Sciatic nerve (tissue), 2 donors: ENCODE data around the gene CRYAB. TPM values are rescaled to one million over a fixed set of nuclear protein-coding genes. Genes with fewer than 3 reads are reported as not detected.
"Not testable (repeated sequence)": the region's sequence is repeated elsewhere in the genome, so short reads cannot be mapped to it uniquely, and the experiment has no call there.

Experiments used
- ATAC-seq: fragments of 200-7000 bp; cut with Tn5 transposase; one replicate; pipeline ENCODE4 v1.9.1; 2020; ENCODE audit warnings: mild to moderate bottlenecking, moderate library complexity
- DNase-seq: peaks from one replicate; pipeline ENCODE4 v3.0.0-alpha.2; 2020; ENCODE audit warnings: low spot score
- intact Hi-C: fragments of 100-400 bp; cut with DNase I; formaldehyde crosslinking; loops from one replicate; pipeline ENCODE4 v1.14.2; 2022
- total RNA-seq: library from RNA; stranded (reverse); fragmentation: NEBNext Ultra II Directional; extraction: Animal tissue kit (Norgen Biotek cat#: 25700); gene quantifications from one replicate; pipeline ENCODE4 v1.2.1, GENCODE V29; 2021
- donor health status: DM: no; HTN: no; CAD: no.
- donor health status: DM: no; HTN: no; CAD: no.

Gene CRYAB
- total RNA-seq, 1 donor from 2014 or later = 1,238 TPM

DNA sequence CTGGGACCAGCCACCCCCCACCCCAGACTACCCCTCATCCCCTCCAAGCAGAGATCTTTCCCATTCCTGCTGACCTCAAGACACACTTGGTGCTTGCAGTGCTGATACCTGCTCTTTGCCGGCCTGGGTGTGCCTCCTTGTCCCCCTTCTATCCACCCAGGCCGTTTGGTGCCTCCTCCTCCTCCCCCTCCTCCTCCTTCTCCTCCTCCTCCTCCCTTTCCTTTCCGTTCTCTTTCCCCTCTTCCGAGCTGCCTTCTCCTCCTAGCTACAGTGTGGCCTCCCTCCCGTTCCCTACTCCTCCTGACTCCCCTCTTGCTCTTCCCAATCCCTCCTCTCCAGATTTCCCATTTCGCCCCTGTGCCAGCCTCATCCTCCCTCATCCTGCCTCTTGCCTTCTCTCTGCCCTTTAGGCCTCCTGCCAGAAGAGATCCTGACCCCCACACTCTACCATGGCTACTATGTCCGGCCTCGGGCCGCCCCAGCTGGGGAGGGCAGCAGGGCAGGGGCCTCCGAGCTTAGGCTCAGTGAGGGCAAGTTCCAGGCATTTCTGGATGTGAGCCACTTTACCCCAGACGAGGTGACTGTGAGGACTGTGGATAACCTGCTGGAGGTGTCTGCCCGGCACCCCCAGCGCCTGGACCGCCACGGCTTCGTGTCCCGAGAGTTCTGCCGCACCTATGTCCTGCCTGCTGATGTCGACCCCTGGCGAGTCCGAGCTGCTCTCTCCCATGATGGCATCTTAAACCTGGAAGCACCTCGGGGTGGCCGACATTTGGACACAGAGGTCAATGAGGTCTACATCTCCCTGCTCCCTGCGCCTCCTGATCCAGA is 1.7 kb upstream of the CRYAB start:
- peak; percentile 64 for ATAC-seq
- intact Hi-C loops = no loop called here
- DNase-seq = peak; percentile 67

DNA sequence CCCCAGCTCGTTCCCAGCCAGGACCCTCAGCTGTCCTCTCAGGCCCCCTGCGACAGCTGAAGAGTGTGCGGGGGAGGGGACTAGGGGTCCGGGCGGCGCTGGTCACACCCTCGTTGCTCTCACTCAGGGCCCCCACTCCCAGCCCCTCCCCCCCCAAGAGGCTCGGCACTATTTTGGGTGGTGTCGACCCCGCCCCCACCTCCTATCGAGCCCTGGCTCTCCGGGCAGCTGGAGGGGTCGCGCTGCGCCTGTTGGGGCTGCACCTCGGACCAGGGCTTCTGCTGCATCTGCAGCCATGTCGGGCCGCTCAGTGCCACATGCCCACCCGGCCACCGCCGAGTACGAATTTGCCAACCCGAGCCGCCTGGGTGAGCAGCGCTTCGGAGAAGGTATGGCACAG is 965 bp upstream of the CRYAB start, which contains the start of gene HSPB2:
Gene HSPB2, plus strand, starts transcription at position 200 of the 400 bp plus-strand sequence. Its CDS starts 96 bp downstream, at position 296.
- ATAC-seq (peak; percentile 18), DNase-seq (peak; percentile 73)
- intact Hi-C loops = no loop called here

DNA sequence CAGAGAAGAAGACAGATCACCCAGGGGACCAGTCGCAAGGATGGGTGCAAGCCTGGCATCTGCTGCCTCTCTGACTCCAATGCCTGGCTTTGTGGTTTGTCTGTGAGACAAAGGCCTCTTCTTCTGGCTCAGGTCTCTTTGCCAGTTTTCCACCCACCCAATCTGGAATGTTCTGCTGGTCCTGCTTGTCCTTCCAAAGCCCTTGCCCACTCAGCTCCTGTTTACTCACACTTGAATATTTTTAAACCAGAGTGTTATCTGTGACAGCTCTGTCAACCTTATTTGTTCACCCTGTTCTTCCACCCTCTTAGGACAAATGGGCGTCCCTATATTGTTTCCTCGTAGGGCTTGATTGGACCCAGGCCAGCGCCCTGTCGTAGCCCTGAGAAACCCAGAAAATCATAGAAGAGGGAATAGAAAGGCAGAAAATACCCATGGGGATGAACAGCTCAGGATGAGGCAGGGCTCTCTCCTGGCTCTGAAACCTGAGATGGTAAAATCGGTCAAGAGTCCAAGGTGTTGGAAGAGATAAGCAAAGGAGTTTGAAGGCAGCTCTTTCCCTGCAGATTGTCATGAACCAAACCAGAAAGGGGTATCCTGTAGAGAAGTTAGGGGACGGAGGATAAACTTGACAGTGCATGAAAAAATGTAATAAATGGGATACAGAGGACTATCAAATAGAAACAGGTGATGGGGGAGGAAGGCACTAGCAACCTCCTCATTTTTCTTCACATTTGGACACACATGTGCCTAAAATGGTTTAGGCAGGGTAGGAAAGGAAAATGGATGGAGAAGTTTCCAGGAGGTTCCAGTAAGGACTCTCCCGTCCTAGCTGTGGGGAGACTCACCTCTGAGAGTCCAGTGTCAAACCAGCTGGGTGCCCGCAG is 651 bp downstream of the CRYAB start:
- ATAC-seq (no peak), DNase-seq (peak; percentile 69)
- intact Hi-C loops = no loop called here

DNA sequence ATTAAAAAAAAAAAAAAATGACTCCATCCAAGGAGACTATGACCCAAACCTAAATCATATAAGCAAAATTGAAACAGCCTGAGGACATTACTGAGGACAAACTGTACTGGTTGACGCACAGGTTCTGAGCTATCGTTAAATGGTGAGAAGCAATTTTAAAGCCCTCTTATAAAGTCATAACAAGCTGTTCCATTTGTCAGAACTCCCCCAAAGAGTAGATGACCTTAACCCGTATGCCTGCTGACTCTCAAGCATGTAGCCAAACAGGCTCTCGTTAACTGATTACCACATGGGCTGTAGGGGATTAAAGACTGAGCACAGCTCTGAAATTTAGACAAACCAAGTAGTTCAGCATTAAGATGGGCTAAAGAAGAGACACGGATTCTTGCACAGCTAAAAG is 2.2 kb downstream of the CRYAB start:
- DNase-seq = no peak
- intact Hi-C loops = no loop called here
- ATAC-seq = no peak

DNA sequence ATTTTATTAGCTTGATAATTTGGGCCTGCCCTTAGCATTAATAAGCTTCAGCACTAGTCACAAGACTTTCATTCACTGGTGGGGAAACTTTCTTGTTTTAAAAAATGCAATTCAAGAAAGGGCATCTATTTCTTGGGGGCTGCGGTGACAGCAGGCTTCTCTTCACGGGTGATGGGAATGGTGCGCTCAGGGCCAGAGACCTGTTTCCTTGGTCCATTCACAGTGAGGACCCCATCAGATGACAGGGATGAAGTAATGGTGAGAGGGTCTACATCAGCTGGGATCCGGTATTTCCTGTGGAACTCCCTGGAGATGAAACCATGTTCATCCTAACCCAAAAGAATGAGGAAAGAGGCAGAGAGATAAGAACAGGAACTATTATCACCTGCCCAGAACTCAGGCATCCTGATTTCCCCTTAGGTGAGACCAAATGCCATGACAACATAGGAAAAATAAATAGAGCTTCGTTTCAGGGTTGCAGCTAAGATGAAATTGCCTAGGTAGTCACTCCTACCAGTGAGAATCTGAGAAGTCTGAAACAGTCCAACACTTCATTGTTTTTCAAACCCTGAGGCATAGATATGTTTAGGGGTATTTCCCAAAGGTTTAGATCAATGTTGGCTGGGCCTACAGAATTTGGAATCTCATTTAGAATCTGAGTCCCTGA is 2.8 kb downstream of the CRYAB start:
- intact Hi-C loops = no loop called here
- DNase-seq (no peak), ATAC-seq (no peak)

DNA sequence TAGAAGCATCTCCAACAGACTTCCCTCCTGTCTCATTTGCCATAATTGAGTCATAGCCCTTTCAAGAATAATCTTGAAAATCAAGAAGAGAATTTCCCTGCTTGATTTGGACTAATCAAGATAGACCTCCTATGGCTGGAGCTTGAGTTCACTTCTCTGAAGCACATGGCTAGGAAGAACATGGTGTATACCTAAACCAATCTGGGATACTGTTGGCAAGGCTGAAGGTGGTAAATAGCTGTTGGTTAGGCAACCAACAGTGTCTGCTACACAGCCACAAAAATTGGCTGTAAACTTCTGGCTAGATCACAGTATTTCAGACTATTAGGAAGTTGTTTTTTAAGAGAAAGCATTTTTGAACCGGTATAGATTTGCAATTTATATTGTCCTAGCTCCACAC is 4.9 kb downstream of the CRYAB start:
- intact Hi-C loops = no loop called here
- ATAC-seq (no peak), DNase-seq (no peak)

DNA sequence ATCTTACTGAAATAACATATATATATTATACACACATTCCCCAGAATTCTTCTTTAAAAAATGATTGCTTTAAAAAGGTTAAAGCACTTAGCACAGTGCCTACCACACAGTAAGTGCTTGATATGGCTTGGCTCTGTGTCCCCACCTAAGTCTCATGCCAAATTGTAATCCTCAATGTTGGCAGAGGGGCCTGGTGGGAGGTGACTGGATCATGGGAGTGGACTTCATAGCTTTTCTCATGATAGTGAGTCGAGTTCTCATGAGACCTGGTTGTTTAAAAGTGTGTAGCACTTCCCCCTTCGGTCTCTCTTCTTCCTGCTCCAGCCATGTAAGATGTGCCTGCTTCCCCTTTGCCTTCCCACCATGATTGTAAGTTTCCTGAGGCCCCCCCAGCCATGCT is 6.2 kb downstream of the CRYAB start:
- no peak for ATAC-seq
- intact Hi-C loops = no loop called here
- no peak for DNase-seq

DNA sequence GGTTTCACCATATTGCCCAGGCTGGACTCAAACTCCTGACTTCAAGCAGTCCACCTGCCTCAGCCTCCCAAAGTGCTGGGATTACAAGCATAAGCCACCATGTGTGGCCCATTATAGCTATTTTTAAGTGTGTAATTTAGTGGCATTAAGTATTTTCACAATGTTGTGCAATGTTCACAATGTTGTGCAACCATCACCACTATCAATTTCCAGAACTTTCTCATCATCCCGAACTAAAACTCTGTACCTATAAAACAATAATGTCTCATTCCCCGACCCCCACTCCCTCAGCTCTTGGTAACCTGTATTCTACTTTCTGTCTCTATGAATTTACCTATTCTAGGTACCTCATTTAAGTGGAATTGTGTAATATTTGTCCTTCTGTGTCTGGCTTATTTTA is 24.7 kb downstream of the CRYAB start:
- intact Hi-C loops = no loop called here
- DNase-seq (no peak), ATAC-seq (no peak)

DNA sequence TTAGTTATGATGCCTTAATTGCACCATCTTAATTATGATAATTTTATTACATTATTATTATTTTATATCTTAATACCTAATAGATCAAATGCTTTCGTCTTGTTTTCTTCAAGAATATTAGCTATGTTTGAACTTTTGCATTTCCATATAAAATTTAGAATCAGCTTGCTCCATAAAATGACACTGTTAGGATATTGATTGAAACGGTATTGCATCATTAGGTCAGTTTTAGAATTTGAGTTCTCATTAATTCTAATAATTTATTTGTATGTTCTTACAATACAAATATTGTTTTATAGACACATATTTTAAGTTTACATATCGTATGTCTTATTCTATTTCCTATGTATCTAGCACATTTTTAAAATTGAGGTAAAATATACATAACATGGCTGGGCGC is 25.5 kb downstream of the CRYAB start:
- DNase-seq (no peak), ATAC-seq (no peak)
- intact Hi-C loops = no loop called here

DNA sequence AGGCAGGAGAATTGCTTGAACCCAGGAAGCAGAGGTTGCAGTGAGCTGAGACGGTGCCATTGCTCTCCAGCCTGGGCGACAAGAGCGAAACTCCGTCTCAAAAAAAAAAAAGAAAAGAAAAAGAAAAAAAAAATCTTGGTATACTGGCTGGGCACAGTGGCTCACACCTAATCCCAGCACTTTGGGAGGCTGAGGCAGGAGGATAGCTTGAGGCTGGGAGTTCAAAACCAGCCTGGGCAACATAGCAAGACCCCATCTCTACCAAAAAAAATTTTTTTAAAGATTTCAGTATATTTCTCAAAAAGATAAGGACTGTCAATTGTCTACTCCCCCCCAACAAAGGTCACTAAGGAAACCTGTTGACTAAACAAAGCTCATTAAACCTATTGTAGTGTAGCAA is 26.5 kb downstream of the CRYAB start:
- ATAC-seq, intact Hi-C loops, DNase-seq: not testable (repeated sequence)

DNA sequence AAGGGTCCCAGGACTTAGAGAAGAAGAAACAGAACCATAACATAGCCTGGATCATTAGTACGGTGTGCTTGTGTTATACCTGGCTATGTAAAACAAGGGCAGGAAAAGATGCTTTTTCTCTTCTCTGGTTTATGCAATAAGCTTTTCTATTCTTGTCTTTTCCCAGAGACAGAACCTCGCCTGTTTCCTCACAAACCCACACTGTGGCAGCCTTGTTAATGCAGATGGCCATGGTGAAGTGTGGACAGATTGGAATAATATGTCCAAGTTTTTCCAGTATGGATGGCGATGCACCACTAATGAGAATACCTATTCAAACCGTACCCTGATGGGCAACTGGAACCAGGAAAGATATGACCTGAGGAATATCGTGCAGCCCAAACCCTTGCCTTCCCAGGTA is 29.4 kb downstream of the CRYAB start:
- intact Hi-C loops = no loop called here
- ATAC-seq = no peak

DNA sequence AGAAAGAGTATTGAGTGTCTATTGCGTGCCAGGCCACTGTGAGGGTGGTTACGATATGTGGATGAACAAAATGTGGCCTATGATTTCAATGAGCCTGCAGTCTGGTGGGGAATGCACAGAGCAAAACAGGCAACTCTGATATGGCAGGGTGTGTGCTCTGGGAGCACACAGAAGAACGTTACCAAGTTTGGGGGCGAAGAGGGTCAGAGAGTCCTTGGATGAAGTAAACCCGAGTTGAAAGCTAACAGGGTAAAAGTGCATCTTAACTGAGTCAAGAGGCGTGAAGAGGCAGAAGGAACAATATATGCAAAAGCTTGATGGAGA is 32.0 kb downstream of the CRYAB start:
- no peak for DNase-seq
- peak; percentile 9 for ATAC-seq
- intact Hi-C loops = loop anchor here (5.0 kb wide), 1 partner anchor 103 kb away; no protein-coding TSS in a partner anchor

More for the DNA sequence above, 29.4 kb downstream of the CRYAB start:
- no peak for DNase-seq

DNA sequence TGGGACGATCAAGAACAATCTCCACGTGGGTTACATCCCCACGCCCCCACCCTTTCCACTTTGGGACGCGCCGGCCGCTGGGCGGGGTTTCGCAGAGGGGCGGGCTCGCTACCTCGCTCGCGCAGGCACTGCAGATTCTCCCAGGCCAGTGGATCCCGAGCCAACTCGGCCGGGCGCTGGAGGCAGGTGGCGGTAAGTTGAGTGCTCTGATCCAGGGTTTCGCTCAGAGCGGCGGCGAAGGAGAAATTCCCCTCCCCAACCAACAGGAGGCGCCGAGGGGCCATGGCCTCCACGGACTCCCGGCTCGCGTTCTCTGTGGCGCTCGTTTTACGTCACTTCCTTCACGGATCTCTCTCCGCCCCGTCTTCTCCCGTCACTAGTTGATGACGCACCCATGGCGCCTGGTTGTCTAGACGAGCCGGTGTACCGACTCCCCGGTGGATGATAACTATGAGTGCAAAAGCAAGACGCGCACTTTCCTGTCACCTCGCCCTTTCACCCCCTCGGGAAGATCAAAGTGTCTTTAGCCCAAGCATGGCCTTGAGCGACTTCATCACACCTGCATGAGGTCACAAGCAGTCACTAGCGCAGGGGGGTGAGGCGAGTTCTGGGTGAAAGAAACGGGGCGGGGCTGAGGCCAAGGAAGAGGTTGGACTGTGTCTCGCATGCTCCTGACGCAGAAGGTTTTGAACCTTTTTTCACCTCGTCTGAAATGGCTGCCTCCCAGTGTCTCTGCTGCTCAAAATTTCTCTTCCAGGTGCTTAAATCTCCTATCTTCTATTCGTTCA is 32.5 kb downstream of the CRYAB start, which contains the start of the genes CFAP68 and FDXACB1:
Gene CFAP68, plus strand, starts transcription at position 693 of the 788 bp plus-strand sequence. Its CDS starts 20 bp downstream, at position 713.
Gene FDXACB1, minus strand, starts transcription at position 317 of the 788 bp plus-strand sequence. Its CDS starts 33 bp downstream, at position 284.
- DNase-seq (peak; percentile 97), ATAC-seq (peak; percentile 98)
- intact Hi-C loops = loop anchor here (5.0 kb wide), 1 partner anchor 103 kb away; no protein-coding TSS in a partner anchor

DNA sequence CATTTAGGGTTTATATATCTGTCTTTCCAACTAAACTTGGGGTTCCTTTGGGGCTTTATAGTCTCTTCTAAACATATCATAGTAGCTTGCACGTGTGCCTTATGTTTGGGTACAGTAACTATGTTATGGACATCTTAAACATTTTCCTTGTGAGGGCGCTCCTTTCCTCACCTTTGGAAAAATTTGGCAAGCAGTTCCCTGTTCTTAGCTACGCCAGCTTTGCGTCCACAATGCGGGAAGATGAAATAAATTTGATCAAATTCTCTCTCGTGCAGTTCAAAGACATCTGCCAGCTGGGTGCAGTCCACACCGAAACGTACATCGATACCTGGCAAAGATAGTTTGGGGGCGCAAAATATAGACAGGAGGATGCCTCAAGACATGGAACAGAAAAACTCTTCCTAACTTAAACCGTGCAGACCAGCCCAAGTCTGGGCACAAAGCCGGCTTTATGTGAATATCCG is 33.2 kb downstream of the CRYAB start:
- intact Hi-C loops = loop anchor here (5.0 kb wide), 1 partner anchor 104 kb away; no protein-coding TSS in a partner anchor
- ATAC-seq (no peak), DNase-seq (no peak)

DNA sequence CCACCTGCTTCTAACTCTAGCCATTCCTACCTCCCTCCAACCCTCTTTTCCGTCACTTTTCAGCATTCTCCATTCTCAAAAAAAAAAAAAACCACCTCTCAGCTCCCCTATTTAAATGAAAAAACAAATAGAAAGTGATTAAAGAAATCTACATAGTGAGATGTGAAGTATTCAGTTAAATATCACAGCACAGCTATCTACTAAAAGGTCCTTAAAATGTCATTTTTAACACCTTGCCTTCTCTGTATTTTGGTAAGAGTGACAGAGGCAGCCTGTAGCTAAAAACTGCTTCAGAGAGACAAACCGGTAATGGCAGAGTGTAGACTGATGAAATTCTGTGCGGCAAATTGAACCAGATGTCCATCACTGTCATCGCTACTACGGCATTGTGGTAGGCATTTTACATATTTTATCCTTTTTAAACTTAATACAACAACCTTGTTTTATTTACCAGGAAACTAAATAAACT is 39.8 kb downstream of the CRYAB start:
- ATAC-seq (no peak), DNase-seq (no peak)
- intact Hi-C loops = no loop called here

DNA sequence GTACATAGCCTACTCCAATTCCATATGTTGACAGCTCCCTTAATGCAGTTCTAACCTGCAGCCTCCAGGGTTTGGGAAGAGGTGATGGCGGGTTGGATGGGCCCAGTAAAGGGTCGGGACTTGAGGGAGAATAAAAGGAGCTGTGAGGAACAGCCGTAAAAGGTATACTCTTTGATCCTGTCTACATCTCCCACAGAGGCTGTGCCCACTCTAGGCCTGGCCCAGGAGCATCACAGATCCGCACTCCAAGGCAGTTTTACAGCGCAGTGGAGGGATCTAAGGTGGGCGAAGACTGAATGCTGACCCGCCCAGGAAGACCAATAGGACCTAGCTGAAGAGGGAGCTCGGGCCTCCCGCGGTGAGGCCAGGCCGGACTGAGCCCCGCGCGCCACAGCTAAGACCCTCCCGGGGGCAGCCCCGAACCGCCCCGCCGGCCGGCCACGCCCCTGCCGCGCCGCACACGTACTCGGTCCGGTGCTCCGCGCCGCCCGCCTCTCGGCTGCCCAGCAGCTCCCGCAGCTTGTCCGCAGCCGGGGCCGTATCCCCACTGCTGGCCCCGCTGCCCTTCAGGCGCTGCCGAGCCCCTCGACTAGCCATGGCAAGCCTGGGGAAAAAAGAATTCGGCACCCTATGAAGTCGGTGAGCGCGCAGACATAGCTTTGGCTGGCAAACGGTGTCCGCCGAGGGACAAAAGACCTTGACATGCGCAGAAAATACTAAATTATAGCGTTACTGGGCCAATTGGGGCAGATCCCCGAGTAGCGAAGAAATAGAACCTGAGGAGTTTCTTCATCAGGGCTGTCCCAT is 40.5 kb downstream of the CRYAB start, which contains the start of gene ALG9:
Gene ALG9, minus strand, starts transcription at position 696 of the 807 bp plus-strand sequence. Its CDS starts 99 bp downstream, at position 597.
- peak; percentile 95 for DNase-seq
- intact Hi-C loops = no loop called here
- peak; percentile 90 for ATAC-seq

DNA sequence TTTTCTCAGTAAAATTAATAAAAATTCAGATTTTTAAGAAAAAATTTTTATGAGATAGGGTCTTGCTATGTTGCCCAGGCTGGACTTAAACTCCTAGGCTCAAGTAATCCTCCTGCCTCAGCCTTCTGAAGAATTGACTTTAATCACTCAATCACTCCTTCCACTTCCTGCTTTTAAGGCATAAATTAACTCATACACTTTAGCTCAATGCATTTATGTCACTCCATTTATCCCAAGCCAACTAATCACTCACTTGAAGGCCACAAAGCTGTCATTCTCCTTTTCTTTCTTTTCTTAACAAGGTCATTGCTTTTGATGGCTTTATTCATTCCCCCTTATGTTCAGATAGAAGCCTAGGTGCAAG is 41.1 kb downstream of the CRYAB start:
- no peak for ATAC-seq
- no peak for DNase-seq
- intact Hi-C loops = no loop called here
